GM12801 (cell line): Measurements from ENCODE around the gene CDK16.

Experiments used
- TF ChIP-seq, protein P1 (sequence below): IDR thresholded peaks from one replicate; pipeline ENCODE4 v1.5.1; 2011; ENCODE audit warnings: control low read depth; ENCODE audit not compliant: insufficient read length; ENCODE audit errors: extremely low read depth

CDK16 gene

DNA sequence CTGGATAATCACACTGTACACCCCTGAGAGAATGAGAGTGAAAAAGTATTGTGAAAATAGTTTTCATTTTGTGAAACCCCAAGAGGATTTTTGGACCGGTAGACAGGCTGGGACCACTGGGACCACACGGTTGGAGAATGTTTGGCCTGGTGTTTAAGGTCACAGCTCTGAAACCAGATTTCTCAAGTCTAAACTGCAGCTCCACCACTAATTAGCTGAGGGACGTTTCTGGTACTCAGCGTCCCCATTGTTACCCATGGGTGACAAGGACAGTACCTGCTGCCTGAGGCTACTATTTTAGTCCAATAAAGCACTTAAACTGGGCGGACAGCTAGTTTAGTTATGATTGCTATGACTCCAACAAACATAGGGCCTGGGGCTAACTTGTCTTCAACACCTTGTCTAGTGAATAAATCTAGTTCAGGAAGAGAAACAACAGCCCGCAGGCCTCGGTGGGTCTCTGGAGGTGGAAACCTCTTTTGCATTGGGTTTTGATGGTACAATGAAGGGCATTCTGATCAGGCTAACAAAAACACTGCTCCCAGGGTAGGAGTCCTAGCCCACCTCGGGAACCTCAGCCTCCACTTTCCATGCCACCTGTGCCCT, 13.8 kb downstream of the CDK16 start:
- TF ChIP-seq, protein P1, sequence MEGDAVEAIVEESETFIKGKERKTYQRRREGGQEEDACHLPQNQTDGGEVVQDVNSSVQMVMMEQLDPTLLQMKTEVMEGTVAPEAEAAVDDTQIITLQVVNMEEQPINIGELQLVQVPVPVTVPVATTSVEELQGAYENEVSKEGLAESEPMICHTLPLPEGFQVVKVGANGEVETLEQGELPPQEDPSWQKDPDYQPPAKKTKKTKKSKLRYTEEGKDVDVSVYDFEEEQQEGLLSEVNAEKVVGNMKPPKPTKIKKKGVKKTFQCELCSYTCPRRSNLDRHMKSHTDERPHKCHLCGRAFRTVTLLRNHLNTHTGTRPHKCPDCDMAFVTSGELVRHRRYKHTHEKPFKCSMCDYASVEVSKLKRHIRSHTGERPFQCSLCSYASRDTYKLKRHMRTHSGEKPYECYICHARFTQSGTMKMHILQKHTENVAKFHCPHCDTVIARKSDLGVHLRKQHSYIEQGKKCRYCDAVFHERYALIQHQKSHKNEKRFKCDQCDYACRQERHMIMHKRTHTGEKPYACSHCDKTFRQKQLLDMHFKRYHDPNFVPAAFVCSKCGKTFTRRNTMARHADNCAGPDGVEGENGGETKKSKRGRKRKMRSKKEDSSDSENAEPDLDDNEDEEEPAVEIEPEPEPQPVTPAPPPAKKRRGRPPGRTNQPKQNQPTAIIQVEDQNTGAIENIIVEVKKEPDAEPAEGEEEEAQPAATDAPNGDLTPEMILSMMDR = no peak

DNA sequence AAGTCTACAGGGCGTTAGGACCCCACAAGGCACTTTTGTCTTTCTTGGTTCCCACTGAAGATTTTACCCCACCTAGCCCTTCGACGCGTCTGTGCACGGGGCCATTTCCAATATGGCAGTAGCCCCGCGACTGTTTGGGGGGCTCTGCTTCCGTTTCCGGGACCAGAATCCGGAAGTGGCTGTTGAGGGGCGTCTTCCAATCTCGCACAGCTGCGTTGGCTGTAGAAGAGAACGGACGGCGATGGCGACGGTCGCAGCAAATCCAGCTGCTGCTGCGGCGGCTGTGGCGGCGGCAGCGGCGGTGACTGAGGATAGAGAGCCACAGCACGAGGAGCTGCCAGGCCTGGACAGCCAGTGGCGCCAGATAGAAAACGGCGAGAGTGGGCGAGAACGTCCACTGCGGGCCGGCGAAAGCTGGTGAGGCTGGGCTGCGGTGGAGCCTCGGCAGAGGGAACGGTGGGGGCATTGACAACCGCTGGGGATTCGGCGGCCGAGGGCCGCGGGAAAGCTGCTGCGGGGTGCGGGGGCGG, 14.4 kb downstream of the CDK16 start, which contains the start of gene USP11:
TSS of gene USP11 (plus strand) at position 207 of the 530 bp plus-strand sequence. CDS start at position 242, 35 bp downstream.
- TF ChIP-seq, protein P1 = no peak

DNA sequence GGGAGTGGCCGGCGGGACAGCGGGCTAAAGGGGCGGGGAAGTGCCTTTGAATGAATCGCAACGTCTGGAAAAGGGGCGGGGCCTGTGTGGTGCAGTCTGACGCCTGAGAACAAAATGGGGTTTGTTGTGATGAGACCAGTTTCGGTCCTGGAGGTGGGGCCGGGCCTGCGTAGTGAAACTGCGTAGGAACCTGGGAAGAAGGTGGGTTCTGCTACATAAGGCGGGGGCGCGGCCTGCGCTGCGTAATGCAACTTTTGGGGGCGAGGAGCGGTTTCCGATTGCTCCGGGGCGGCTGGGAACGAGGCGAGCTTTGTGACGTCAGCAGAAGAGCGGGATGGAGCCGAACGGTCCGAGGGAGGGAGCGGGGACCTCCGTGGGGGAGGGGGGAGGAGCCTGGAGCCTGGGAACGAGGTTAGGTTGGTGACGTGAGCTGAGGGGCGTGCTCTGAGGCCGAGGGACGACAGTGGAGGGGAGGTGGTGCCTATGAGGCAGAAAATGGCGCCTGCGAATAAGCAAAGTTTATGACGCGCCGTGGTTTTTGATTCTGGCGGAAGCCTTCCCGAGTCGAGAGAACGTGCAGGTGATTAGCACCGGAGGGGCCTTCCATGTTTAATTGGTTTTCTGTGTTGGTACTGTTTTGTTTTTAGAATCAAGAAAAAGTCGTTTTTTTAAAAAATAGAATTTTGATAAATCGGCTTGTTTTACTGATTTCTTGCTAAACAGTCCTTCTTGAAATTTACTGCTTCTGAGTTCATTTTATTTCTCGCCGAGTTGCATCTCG, 15.0 kb downstream of the CDK16 start:
- TF ChIP-seq, protein P1 = no peak

DNA sequence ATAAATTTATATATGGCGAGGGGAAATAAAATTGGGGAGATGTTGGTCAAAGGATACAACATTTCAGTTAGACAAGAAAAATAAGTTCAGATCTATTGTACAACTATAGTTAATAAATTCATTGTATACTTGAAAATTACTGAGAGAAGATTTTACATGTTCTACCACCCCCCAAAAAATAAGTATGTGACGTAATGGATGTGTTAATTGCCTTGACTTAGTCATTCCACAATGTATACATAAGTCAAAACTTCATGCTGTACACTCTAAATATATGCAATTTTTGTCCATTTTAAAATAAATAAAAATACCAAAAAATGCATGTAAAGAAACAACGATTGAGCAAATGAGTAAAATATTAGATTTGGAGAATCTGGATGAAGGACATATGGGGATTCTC, 16.1 kb downstream of the CDK16 start:
- TF ChIP-seq, protein P1 = no peak

DNA sequence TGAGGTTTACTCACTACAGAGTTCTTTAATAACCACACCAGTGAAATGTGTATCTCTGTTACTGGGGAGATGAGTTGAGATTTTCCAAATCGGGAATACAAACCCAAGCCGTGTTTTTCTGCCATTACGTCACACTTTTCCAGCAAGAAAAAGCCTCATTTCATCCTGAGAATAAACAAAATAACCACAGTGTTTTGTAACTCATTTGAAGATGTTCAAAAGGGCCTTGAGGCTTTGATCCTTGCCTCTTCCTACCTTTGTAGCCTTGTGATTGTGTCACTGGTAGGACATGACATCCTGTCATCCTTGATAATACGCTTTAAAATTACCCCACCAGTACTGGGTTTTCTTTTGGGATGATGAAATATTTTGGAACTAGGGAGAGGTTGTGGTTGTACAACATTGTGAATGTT, 17.2 kb downstream of the CDK16 start:
- TF ChIP-seq, protein P1 = no peak

DNA sequence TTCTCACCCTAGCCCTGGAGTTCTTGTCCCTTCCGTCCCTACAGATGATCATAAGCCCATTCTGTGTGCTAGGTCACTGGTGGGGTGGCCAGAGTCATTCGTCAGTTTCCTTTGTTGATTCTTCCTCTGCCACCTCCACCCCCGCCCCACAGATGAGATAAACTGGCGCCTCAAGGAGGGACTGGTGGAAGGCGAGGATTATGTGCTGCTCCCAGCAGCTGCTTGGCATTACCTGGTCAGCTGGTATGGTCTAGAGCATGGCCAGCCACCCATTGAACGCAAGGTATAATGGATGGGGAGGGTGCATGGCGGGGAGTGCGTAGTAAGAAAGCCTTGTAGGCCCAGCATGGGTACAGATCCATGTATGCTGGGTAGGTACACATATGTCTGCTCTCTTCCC, 20.7 kb downstream of the CDK16 start:
- TF ChIP-seq, protein P1 = no peak

DNA sequence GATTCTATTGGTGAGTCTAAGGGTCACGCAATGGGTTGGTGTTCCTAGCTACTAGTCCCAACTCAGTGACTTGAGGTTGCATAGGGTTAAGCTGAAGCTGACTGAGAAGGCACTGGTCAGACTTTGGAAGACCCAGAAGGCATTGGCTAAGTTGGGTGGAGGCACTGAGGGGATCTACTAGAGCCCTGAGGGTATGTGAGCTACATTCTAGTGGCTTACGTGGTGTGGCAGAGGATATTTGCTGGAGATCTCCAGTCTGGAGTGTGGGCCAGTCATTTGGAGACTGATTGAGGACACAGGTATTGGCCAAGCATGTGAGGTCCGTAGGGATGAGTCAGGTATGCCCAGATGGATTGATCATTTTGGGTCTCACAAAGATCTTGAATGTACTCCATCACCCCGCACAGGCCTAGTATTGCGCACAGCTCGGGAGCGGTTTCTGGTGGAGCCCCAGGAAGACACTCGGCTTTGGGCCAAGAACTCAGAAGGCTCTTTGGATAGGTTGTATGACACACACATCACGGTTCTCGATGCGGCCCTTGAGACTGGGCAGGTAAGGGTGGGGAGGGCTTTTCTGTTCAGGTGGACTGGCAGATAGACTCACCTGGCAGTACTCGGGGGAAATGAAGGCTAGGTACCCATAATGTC, 21.5 kb downstream of the CDK16 start:
- TF ChIP-seq, protein P1 = no peak
